ENCODE results near the gene ULK4. TPM values are rescaled to one million over a fixed set of nuclear protein-coding genes. Genes with fewer than 3 reads are reported as not detected.

The ULK4 gene
- total and polyA plus RNA-seq, 2 of the 8 experiments (the other 6 are each of a cell fraction or from before 2014, with no cell fraction given) = 3.0 to 10.8 TPM

GRCh38 chr3:41318520-41318919, 643.4 kb downstream of the ULK4 start (continued):
- TF ChIP-seq CTCF (IDR thresholded peaks at IDR 0.05; ENCODE audit: control extremely low read depth in 1 of 3, insufficient read depth in 1 of 3, low read depth in 1 of 3, low read length in 3 of 3) = no peak

All from H1 (cell line).